Amniotic stem cell (primary cell): ENCODE measurements around the gene ECHDC1.
A peak's percentile ranks its signal among the peaks of the same experiment; 100 is the strongest.
"Not testable (repeated sequence)": the region's sequence is repeated elsewhere in the genome, so short reads cannot be mapped to it uniquely, and the experiment has no call there.

Experiments
- DNase-seq: peaks from one replicate; lab custom pipeline; 2025; lab: John Stamatoyannopoulos, UW

Gene ECHDC1

DNA sequence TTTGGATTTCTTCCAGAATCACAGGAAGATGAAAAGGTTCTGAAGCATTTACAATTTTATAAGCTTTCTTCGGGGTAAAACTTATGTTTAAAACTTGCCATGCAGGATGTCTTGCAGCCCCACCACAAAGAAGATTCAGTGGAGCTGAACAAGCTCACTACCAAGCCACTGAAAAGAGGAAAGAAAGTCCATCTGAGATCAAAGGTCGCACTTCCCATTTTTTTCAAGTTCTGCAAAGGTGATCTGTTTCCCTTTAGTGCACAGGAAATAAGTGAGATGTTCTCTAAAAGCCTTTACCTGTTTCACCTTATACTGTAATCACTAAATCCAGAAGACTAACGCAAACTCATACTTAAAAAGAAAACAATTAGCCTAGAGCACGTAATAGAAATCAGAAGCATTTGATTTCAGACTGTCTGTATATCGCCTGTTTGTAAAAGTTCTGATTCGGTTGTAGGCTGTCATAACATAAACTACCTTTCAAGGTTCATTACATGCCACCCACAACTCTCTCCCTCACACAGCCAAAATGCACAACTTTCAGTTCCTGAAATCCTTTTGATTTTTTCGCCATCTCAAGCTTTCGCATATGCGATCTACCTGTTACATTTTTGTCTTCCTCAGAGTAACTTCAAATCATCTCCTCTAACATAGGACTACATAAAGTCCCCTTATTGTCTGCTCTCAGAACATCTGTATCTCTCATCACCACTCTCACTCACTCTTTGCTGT is 1.8 kb downstream of the ECHDC1 start:
- DNase-seq: no peak

GRCh38 chr6:127340171-127340570 is 3.2 kb downstream of the ECHDC1 start:
- no peak for DNase-seq

- DNase-seq: no peak
These were observed 4.5 kb downstream of the ECHDC1 start for GRCh38 chr6:127338936-127339335.

DNA sequence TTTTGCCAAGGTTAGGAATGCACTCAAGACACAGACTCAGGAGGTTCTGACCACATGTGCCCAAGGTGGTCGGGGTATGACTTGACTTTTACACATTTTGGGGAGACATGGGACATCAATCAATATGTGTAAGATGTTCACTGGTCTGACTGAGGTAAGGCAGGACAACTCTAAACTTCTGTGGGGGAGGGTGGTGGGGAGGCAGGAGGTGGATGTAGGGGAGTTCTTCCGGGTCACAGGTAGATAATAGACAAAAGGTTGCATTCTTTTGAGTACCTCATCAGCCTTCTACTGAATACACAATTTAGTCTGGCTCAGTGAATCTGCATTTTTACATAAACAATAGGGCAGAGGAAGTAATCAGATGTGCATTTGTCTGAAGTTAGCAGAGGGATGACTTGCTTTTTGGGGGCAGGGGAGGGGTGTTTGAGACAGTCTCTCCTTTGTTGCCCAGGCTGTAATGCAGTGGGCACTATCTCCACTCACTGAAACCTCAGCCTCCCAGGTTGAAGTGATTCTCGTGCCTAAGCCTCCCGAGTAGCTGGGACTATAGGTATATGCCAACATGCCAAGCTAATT is 10.9 kb downstream of the ECHDC1 start:
- no peak for DNase-seq

DNA sequence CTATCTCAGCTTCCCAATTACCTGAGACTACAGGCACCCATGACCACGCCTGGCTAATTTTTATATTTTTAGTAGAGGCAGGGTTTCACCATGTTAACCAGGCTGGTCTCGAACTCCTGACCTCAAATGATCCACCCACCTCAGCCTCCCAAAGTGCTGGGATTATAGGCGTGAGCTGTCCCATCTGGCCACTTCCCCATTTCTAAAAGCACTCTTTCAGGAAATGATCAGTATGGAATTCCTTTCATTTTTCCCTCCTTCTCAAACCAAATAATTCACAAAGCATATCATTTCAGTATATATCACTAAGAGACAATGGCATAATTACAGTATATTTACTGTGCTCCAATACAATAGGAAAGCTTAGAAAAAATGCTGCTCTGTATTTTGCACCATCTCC is 12.2 kb downstream of the ECHDC1 start:
- not testable (repeated sequence) for DNase-seq

DNA sequence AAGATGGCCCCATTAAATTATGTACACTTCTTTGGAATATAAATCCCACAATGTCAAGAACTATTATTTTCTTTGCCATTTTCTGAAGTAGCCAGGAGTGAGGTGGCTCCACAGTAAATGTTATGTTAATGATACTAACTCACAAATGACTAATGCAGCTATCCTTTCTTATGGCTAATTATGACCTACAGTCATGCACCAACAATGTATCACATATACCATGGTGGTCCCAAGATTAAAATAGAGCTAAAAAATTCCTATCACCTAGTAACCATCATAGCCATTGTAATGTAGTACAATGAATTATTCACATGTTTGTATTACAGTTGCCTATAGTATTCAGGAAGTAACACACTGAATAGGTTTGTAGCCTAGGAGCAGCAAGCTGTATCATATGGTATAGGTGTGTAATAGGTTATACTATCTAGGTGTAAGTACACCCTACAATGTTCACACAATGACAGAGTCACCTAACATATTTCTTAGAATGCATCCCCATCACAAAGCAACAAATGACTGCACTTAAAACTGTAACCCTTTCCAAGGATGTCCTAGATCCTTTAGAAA is 15.3 kb downstream of the ECHDC1 start:
- DNase-seq: no peak

DNA sequence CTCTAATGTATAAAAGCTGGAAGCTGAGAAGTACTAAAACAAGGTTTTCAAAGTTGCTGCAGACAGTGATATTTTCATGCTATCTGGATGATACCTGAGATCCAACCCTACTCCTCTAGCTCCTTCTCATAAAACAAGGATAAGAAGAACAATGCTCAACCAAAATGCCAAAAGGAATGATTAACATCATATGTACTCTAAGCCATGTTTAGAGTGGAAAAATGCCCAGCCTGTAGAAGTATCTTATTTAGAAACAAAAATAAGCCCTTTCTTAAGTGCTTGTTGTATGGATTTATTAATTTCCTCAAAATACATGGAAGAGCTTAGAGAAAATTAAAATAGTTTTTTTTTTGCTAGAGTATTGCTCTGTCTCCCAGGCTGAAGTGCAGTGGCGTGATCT is 23.7 kb downstream of the ECHDC1 start:
- no peak for DNase-seq

DNA sequence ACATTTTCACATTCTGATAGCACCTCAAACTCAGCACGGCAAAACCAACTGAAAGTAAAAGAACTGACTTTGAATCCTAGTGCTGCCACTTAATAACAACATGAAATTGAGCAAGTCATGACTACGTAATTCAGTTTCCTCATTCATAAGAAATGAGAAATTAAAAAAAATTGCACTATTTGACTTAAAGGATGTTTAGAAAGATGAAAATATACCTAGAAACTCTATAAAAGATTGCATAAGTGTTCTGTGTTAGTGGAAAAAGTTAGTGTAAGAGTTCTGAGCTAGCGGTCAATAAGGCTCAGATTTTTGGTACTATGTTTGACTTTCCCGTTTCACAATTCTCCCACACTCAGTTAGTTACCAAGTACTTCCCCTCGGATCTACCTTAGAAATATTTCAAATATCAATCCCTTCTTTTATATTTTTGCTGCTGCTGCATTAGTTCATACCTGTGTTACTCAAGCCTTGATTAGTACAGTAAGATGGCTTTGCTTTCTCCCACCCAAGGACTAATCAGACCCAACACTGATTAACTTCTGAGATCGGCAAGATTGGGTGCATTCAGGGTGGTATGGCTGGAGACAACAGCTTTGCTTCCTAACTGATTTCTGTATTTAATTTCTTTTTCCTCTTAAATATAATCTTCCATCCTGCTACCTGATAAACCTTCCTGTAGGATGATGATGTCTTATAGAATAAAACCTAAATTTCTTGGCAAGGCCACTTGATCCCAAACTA is 25.9 kb downstream of the ECHDC1 start:
- no peak for DNase-seq

GRCh38 chr6:127305741-127306140 is 37.7 kb downstream of the ECHDC1 start:
- no peak for DNase-seq

DNA sequence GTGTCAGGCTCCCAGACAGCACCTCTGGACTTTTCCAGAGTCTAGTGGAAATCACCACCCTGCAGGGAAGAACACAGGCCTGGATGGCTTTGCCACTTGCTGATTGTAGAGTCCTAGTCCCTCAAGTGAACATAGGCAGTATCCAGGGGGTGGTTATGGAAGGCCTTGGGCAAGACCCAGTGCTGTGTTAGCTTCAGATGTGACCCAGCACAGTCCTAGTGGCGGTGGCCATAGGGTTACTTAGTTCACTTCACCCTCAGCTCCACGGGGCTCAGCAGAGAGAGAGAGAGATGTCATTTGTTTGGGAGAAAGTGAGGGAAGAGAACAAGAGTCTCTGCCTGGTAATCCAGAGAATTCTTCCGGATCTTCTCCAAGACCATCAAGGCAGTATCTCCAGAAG is 39.5 kb downstream of the ECHDC1 start:
- DNase-seq: no peak

- DNase-seq: no peak
These were observed 40.4 kb downstream of the ECHDC1 start for GRCh38 chr6:127302728-127303660.

DNA sequence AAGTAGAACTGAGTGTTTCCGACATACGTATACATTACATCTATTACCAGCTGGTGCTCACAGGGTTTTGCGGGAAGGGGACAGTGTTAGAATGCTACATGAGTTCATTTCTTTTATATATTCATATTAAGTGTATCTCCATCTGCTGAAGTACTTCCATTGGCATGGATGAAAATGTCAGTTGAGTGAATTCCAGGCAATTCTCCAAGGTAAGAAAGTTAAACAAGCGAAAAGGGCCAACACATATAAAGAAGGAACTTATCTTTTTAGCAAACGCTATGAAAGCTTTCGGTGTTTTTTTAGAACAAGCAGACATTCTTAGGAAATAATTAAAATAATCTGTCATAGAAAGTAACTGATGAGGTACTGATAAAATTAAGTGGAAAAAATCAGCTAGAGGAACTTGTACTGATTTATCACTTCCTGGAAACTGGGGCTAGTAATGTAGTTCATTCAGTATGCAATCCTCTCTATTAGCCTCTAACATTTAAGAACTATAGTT is 42.2 kb downstream of the ECHDC1 start:
- no peak for DNase-seq

DNA sequence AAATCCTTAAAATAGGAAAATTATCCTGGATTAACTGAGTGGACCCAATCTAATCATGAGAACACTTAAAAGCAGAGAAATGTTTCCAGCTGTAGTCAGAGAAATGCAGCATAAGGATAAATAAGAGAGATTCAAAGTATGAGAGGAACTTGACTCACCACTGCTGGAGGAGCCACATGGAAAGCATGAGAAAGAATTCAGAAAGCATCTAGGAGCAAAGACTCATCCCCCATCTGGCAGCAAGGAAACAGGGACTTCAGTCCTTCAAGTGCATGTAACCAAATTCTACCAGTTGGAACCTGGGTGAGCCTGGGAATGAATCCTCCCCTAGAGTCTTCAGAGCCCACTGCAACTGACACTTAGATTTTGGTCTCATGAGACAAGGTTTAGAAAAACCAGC is 43.0 kb downstream of the ECHDC1 start:
- DNase-seq: peak; percentile 73

DNA sequence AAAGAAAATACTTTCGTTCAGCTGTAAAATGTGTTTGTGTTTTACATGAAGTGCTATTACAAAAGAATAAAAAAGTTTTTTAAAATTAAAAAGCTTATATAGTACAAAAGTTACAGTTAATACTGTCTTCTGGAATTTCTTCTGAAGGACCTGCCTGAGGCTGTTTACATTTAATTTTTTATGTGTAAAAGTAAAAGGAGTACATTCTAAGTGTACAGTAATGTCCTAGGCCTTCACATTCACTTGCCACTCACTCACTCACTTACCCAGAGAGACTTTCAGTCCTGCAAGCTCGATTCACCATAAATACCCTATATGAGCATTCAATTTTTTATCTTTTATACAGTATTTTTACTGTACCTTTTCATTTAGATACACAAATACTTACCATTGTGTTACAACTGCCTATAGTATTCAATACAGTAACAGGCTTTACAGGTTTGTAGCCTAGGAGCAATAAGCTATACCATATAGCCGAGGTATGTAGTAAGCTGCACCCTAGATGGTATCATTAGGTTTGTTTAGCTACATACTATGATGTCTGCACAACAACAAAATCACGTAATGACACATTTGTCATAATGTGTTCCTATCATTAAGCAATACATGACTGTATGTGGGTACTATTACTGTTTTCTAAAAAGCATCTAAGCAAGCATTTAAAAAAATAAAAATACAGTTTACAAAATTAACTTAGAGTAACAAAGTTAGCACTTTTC is 43.7 kb downstream of the ECHDC1 start:
- no peak for DNase-seq

- no peak for DNase-seq
These were observed 44.9 kb downstream of the ECHDC1 start for GRCh38 chr6:127298475-127298874.

DNA sequence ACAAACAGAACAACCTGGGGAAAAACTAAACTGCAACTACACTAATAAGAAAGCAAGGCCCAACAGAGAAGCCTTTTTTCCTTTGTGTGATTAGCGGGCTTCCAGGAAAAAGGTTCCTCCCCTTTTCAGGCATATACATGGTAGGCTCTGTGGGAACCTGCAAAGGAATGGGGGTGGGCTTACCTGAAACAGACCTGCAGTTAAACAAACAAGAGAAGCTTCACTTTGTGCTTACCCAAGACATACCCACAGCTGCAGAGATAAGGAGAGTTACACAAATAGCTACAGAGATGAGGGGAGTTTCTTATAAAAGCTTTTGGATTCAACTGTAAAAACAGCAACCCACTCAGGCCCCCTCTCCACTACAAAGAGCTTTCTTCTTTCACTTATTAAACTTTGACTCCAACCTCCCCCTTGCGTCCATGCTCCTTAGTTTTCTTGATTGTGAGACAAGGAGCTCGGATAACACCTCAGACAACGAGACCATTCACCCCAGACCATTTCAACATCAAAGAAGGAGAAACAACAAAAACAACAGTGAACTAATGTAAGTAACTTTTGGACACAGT is 45.8 kb downstream of the ECHDC1 start:
- no peak for DNase-seq

GRCh38 chr6:127291495-127291894 is 51.9 kb downstream of the ECHDC1 start:
- DNase-seq: no peak

DNA sequence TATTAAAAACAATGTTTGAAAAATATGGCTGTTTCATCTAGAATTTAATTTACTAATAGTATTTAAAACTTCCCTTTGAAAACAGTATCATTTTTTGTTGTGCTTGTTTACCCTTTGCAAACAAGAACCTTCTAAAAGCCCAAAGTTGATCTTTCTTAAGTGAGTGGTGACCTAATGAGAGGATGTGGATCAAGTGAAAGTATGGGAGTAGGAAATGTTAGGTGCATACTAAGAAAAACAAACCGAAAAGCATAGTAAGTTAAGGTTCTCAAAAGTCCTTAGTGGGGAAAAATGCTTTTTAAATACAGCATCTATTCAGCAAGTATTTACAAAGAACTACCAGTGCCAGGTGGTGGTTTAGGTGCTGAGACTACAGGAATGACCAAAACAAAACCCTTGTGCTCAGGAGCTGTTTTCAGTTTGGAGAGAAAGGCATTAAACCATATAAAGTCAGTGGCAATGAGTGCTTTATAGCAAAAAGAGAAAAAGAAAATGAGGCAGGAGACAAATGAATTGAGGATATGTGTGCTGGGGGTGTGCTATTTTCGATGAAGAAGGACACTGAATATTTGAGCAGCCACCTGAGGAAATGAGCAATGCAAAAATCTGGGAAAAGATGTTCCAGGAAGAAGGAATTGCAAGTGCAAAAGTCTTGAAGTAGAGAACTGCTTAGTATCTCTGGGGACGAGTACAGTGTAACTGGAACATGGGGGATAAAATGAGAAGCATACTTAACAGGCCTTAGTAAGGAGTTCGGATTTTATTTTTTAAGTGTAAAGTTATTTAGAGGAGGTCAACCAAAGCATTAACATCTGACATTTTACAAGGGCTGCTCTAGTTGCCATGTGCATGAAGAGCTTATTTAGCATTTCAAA is 52.8 kb downstream of the ECHDC1 start:
- DNase-seq: no peak

- no peak for DNase-seq
These were observed 53.5 kb downstream of the ECHDC1 start for GRCh38 chr6:127289934-127290333.

DNA sequence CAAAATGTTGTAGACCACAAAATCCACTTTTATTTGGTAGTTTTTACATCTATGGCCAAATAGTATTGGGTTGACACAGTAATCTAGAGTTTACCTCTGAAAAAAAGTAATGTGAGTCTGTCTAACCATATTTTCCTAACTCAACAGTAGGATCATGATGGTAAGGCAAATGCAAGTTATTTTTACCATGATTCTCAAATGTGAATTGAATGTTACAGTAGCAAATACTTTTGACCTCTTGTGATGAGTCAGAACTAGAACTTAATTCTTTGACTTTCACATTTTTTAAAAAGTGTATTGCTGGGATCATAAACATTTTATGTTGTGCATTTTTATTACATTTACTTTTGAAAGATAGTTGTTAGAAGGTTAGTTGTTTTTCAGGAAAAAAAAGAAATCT is 54.7 kb downstream of the ECHDC1 start:
- DNase-seq: no peak
